ENCODE results near the gene MTMR12. TPM values are rescaled to one million over a fixed set of nuclear protein-coding genes. Genes with fewer than 3 reads are reported as not detected.
"Not testable (repeated sequence)": the region's sequence is repeated elsewhere in the genome, so short reads cannot be mapped to it uniquely, and the experiment has no call there.

The MTMR12 gene
- total and polyA plus RNA-seq, 2 donors, result 11.7 to 12.9 TPM

- Histone ChIP-seq H3K9me3 (ENCODE audit: control insufficient read depth in 2 of 2, insufficient read depth in 1 of 2, low read length in 1 of 2) (peaks cover 2 to 32% of the 10 kb centered on the region in 2 donors), H3K27me3 (ENCODE audit: control insufficient read depth in 2 of 2, insufficient read depth in 1 of 2, low read length in 1 of 2) (no peaks in the 10 kb centered on the region), H3K4me1 (ENCODE audit: control insufficient read depth in 2 of 2, insufficient read depth in 2 of 2, low read length in 2 of 2) (no peaks in the 10 kb centered on the region), H3K27ac (ENCODE audit: low read depth in 1 of 2, low read length in 1 of 2) (no peak overlapping the region), H3K4me3 (ENCODE audit: low read length in 2 of 2) (no peak overlapping the region), H3K36me3 (ENCODE audit: control insufficient read depth in 2 of 2, insufficient read depth in 2 of 2, low read length in 1 of 2) (no peaks in the 10 kb centered on the region)
- WGBS, result 90% methylated on average over 7 of the region's 7 CpGs
- DNase-seq (ENCODE audit: low read depth in 6 of 9, low spot score in 9 of 9), result no peak
Measured at GRCh38 chr5:32319926-32320543, 7.3 kb upstream of the MTMR12 start.

GRCh38 chr5:32319392-32319791, 6.7 kb upstream of the MTMR12 start:
- Histone ChIP-seq H3K27me3 (ENCODE audit: control insufficient read depth in 2 of 2, insufficient read depth in 1 of 2, low read length in 1 of 2) (no peaks in the 10 kb centered on the region), H3K4me3 (ENCODE audit: low read length in 2 of 2) (no peak overlapping the region), H3K27ac (ENCODE audit: low read depth in 1 of 2, low read length in 1 of 2) (no peak overlapping the region), H3K9me3 (ENCODE audit: control insufficient read depth in 2 of 2, insufficient read depth in 1 of 2, low read length in 1 of 2) (peaks cover 2 to 32% of the 10 kb centered on the region in 2 donors), H3K4me1 (ENCODE audit: control insufficient read depth in 2 of 2, insufficient read depth in 2 of 2, low read length in 2 of 2) (no peaks in the 10 kb centered on the region), H3K36me3 (ENCODE audit: control insufficient read depth in 2 of 2, insufficient read depth in 2 of 2, low read length in 1 of 2) (no peaks in the 10 kb centered on the region)
- DNase-seq (ENCODE audit: low read depth in 6 of 9, low spot score in 9 of 9), result no peak
- 87% methylated on average over 7 of the region's 7 CpGs for WGBS

- Histone ChIP-seq H3K4me1 (ENCODE audit: control insufficient read depth in 2 of 2, insufficient read depth in 2 of 2, low read length in 2 of 2) (peaks cover under 1 to 1% of the 10 kb centered on the region in 2 donors), H3K36me3 (ENCODE audit: control insufficient read depth in 2 of 2, insufficient read depth in 2 of 2, low read length in 1 of 2) (no peaks in the 10 kb centered on the region), H3K27ac (ENCODE audit: low read depth in 1 of 2, low read length in 1 of 2) (no peak overlapping the region), H3K4me3 (ENCODE audit: low read length in 2 of 2) (no peak overlapping the region), H3K27me3 (ENCODE audit: control insufficient read depth in 2 of 2, insufficient read depth in 1 of 2, low read length in 1 of 2) (no peaks in the 10 kb centered on the region), H3K9me3 (ENCODE audit: control insufficient read depth in 2 of 2, insufficient read depth in 1 of 2, low read length in 1 of 2) (peaks cover 2 to 19% of the 10 kb centered on the region in 2 donors)
- WGBS, result 98% methylated on average over 7 of the region's 7 CpGs
- no peak for DNase-seq (ENCODE audit: low read depth in 6 of 9, low spot score in 9 of 9)
Measured at GRCh38 chr5:32317041-32317440, 4.3 kb upstream of the MTMR12 start.

GRCh38 chr5:32315221-32316014, 2.7 kb upstream of the MTMR12 start:
- WGBS, result 93% methylated on average over 8 of the region's 8 CpGs
- Histone ChIP-seq H3K27ac (ENCODE audit: low read depth in 1 of 2, low read length in 1 of 2) (no peak overlapping the region), H3K4me1 (ENCODE audit: control insufficient read depth in 2 of 2, insufficient read depth in 2 of 2, low read length in 2 of 2) (peaks cover 6 to 13% of the 10 kb centered on the region in 2 donors), H3K36me3 (ENCODE audit: control insufficient read depth in 2 of 2, insufficient read depth in 2 of 2, low read length in 1 of 2) (no peaks in the 10 kb centered on the region), H3K4me3 (ENCODE audit: low read length in 2 of 2) (no peak overlapping the region), H3K27me3 (ENCODE audit: control insufficient read depth in 2 of 2, insufficient read depth in 1 of 2, low read length in 1 of 2) (no peaks in the 10 kb centered on the region), H3K9me3 (ENCODE audit: control insufficient read depth in 2 of 2, insufficient read depth in 1 of 2, low read length in 1 of 2) (peaks cover 0 to 3% of the 10 kb centered on the region in 2 donors)
- DNase-seq (ENCODE audit: low read depth in 6 of 9, low spot score in 9 of 9), result no peak

- H3K4me3 ChIP-seq (ENCODE audit: low read length in 2 of 2), result no peak overlapping the region
- H3K9me3 ChIP-seq (ENCODE audit: control insufficient read depth in 2 of 2, insufficient read depth in 1 of 2, low read length in 1 of 2), result no peaks in the 10 kb centered on the region
- DNase-seq (ENCODE audit: low read depth in 6 of 9, low spot score in 9 of 9), result no peak
- H3K4me1 ChIP-seq (ENCODE audit: control insufficient read depth in 2 of 2, insufficient read depth in 2 of 2, low read length in 2 of 2), result peaks cover 6 to 17% of the 10 kb centered on the region in 2 donors
- H3K27me3 ChIP-seq (ENCODE audit: control insufficient read depth in 2 of 2, insufficient read depth in 1 of 2, low read length in 1 of 2), result no peaks in the 10 kb centered on the region
- H3K27ac ChIP-seq (ENCODE audit: low read depth in 1 of 2, low read length in 1 of 2), result no peak overlapping the region
- H3K36me3 ChIP-seq (ENCODE audit: control insufficient read depth in 2 of 2, insufficient read depth in 2 of 2, low read length in 1 of 2), result no peaks in the 10 kb centered on the region
- 95% methylated on average over 5 of the region's 5 CpGs for WGBS
Measured at GRCh38 chr5:32314658-32315057, 1.9 kb upstream of the MTMR12 start.

GRCh38 chr5:32314152-32314488, 1.4 kb upstream of the MTMR12 start:
- H3K36me3 ChIP-seq (ENCODE audit: control insufficient read depth in 2 of 2, insufficient read depth in 2 of 2, low read length in 1 of 2); H3K27ac ChIP-seq (ENCODE audit: low read depth in 1 of 2, low read length in 1 of 2); DNase-seq (ENCODE audit: low read depth in 6 of 9, low spot score in 9 of 9); H3K9me3 ChIP-seq (ENCODE audit: control insufficient read depth in 2 of 2, insufficient read depth in 1 of 2, low read length in 1 of 2); H3K4me3 ChIP-seq (ENCODE audit: low read length in 2 of 2); H3K27me3 ChIP-seq (ENCODE audit: control insufficient read depth in 2 of 2, insufficient read depth in 1 of 2, low read length in 1 of 2): not testable (repeated sequence)
- H3K4me1 ChIP-seq (ENCODE audit: control insufficient read depth in 2 of 2, insufficient read depth in 2 of 2, low read length in 2 of 2), result peaks cover 6 to 17% of the 10 kb centered on the region in 2 donors
- WGBS, result 95% methylated on average over 10 of the region's 10 CpGs

- H3K27me3 ChIP-seq (ENCODE audit: control insufficient read depth in 2 of 2, insufficient read depth in 1 of 2, low read length in 1 of 2), result no peaks in the 10 kb centered on the region
- H3K4me3 ChIP-seq (ENCODE audit: low read length in 2 of 2), result peak overlapping the region; percentile 63 to 84
- H3K27ac ChIP-seq (ENCODE audit: low read depth in 1 of 2, low read length in 1 of 2), result peak overlapping the region; percentile 77 to 87
- no peaks in the 10 kb centered on the region for H3K9me3 ChIP-seq (ENCODE audit: control insufficient read depth in 2 of 2, insufficient read depth in 1 of 2, low read length in 1 of 2)
- peak in 4 of 9 donors; percentile 28 to 70 (median 40) for DNase-seq (ENCODE audit: low read depth in 6 of 9, low spot score in 9 of 9)
- peaks cover 0 to 2% of the 10 kb centered on the region in 2 donors for H3K36me3 ChIP-seq (ENCODE audit: control insufficient read depth in 2 of 2, insufficient read depth in 2 of 2, low read length in 1 of 2)
- peaks cover 6 to 17% of the 10 kb centered on the region in 2 donors for H3K4me1 ChIP-seq (ENCODE audit: control insufficient read depth in 2 of 2, insufficient read depth in 2 of 2, low read length in 2 of 2)
- under 1% methylated on average over 34 of the region's 34 CpGs for WGBS
Measured at GRCh38 chr5:32312197-32312594, 543 bp downstream of the MTMR12 start.

GRCh38 chr5:32311404-32312196, 1.1 kb downstream of the MTMR12 start:
- Histone ChIP-seq H3K9me3 (ENCODE audit: control insufficient read depth in 2 of 2, insufficient read depth in 1 of 2, low read length in 1 of 2) (no peaks in the 10 kb centered on the region), H3K27me3 (ENCODE audit: control insufficient read depth in 2 of 2, insufficient read depth in 1 of 2, low read length in 1 of 2) (no peaks in the 10 kb centered on the region), H3K4me1 (ENCODE audit: control insufficient read depth in 2 of 2, insufficient read depth in 2 of 2, low read length in 2 of 2) (peaks cover 6 to 17% of the 10 kb centered on the region in 2 donors), H3K4me3 (ENCODE audit: low read length in 2 of 2) (peak overlapping the region; percentile 63 to 84), H3K36me3 (ENCODE audit: control insufficient read depth in 2 of 2, insufficient read depth in 2 of 2, low read length in 1 of 2) (peaks cover 0 to 2% of the 10 kb centered on the region in 2 donors), H3K27ac (ENCODE audit: low read depth in 1 of 2, low read length in 1 of 2) (peak overlapping the region; percentile 77 to 87)
- WGBS, result 40% methylated on average over 16 of the region's 16 CpGs
- peak in 5 of 9 donors; percentile 18 to 57 (median 33) for DNase-seq (ENCODE audit: low read depth in 6 of 9, low spot score in 9 of 9)

- H3K4me1 ChIP-seq (ENCODE audit: control insufficient read depth in 2 of 2, insufficient read depth in 2 of 2, low read length in 2 of 2), result peaks cover 8 to 20% of the 10 kb centered on the region in 2 donors
- WGBS, result 55% methylated on average over 6 of the region's 6 CpGs
- no peaks in the 10 kb centered on the region for H3K27me3 ChIP-seq (ENCODE audit: control insufficient read depth in 2 of 2, insufficient read depth in 1 of 2, low read length in 1 of 2)
- no peak for DNase-seq (ENCODE audit: low read depth in 6 of 9, low spot score in 9 of 9)
- peaks cover 0 to 2% of the 10 kb centered on the region in 2 donors for H3K36me3 ChIP-seq (ENCODE audit: control insufficient read depth in 2 of 2, insufficient read depth in 2 of 2, low read length in 1 of 2)
- H3K27ac ChIP-seq (ENCODE audit: low read depth in 1 of 2, low read length in 1 of 2), result no peak overlapping the region
- no peaks in the 10 kb centered on the region for H3K9me3 ChIP-seq (ENCODE audit: control insufficient read depth in 2 of 2, insufficient read depth in 1 of 2, low read length in 1 of 2)
- H3K4me3 ChIP-seq (ENCODE audit: low read length in 2 of 2), result no peak overlapping the region
Measured at GRCh38 chr5:32309761-32310160, 3.0 kb downstream of the MTMR12 start.

Data from thymus (tissue), 11 donors.